ENCODE data around the gene TRIM62.
"Not testable (repeated sequence)": the region's sequence is repeated elsewhere in the genome, so short reads cannot be mapped to it uniquely, and the experiment has no call there.

The TRIM62 gene

DNA sequence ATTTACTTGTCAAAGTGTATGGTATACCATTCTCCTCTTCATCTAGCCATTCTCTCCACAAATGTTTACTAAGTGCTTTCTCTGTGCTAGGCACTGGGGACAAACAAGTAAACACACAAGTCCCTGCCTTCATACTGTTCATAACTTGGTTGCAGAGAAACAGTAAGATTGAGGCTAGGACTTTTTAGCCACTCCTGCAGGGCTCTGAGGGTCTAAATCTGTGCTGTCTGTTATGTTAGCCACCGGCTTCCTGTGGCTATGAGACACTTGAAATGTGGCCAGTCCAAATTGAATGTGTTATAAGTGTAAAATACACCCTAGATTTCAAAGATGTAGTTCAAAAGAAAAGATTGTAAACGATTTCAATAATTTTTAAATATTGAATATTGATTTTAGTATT, 50.7 kb downstream of the TRIM62 start:
- DNase-seq = no peak

DNA sequence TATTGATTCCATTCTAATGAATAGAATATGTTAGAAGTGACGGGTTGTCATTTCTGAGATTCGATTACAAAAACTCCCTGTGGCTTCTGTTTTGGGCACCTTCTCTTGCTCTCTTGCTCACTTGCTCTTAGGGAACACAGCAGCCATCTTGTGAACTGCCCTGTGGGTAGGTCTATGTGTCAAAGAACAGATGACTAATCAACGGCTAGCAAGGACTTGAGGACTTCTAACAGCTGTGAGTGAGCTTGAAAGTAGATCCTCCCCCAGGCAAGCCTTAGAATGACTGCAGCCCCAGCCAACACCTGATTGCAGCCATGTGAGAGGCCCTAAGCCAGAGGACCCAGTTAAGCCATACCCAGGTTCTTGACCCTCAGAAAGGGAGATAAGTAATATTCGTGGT, 51.5 kb downstream of the TRIM62 start:
- no peak for DNase-seq

DNA sequence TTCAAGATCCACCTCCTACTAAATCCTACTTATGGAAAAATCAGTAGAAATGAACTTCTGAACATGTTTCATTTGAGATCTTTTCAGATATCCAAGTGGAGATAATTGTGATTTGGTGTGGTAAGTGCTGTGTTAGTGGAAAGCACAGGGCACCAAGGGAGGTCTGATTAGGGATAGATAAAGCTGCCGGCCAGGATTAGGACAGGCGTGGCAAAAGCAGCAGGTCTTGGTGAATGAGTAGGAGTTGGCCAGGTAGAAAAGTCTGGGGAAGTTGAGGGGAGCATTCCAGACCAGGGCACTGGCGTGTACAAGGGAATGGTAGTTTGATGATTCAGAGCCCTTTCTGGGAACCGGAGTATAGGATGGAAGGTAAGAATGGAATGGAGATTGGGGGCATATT, 53.1 kb downstream of the TRIM62 start:
- no peak for DNase-seq

DNA sequence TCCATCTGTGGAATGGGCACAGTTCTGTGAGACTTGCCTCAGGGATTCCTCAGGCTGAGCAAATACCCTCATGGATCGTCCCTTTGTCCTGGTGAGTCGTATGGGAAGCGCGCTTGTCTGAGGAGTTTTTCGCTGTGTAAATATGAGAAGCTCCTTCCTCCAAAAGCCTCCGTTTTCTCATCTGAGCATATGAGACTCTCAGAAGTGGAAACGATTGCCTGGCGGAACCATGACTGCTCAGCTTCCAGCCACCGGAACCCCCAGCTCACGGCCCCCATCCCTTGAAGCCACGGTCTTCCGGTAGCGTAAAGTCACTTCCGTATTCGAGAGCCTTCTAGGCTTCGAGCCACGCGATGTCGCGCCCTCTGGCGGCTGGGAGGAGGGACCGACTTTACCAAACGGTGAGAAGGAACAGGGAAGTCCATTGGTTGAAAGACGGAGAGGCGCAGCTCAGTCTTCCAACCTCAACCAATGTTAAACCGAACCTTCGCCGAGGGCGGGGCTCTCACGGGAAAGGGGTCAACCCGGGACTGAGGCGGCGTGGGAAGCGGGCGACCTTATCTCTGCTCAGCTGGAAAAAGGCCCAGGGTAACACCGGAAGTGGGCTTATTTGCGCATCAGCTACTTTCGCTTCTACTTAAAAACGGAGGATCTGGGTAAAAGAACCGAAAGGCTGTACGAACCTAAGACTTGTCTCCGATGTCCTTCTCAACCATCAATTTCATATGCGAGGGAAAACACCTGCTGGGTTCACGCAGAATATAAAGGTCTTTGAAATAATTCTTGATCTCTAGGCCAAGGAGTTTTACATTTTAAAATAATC, 54.6 kb downstream of the TRIM62 start:
- peak; percentile 99 for DNase-seq

DNA sequence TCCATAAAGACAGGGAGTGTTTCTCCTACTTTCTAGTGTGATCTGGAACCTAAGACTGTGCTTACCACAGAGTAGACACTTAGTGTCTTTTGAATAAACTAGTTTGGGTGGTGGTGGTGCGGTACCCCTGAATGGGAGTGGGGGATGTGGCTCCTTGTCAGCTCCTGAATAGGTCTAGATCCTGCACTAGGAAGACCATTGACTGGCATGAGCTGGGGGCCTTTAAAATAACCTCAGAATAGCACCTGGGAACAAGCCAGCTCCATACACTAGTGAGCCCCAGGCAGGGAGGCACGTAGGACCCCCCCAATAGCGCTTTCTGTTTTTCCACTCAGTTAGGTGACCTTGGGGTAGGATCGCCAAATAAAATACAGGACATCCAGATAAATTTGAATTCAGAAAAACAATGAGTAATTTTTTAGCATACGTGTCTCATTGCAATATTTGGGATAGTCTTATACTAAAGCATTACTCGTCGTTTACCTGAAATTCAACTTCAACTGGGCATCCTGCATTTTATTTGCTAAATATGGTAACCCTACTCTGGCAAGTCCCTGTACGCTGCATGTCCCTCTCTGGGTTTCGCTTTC, 55.3 kb downstream of the TRIM62 start:
- DNase-seq = no peak

DNA sequence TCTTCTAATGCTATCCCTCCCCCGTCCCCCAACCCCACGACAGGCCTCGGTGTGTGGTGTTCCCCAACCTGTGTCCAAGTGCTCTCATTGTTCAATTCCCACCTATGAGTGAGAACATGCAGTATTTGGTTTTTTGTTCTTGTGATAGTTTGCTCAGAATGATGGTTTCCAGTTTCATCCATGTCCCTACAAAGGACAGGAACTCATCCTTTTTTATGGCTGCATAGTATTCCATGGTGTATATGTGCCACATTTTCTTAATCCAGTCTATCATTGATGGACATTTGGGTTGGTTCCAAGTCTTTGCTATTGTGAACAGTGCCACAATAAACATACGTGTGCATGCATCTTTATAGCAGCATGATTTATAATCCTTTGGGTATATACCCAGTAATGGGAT, 57.2 kb downstream of the TRIM62 start:
- DNase-seq = not testable (repeated sequence)

DNA sequence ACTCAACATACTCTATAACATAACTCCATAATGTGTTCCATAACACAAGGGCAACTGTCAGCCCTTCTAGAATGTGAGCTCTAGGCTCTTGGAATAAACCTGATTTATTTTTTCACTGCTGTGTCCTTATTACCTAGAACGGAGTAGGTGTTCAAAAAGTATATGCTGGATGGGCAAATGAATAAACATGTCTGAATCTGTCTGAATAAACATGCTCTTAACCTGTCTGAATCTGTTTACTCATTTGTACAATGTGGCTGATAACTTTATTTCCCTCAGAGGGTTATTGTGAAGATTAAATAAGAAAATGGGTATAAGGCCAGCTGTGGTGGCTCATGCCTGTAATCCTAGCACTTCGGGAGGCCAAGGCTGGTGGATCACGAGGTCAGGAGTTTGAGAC, 58.6 kb downstream of the TRIM62 start:
- no peak for DNase-seq

DNA sequence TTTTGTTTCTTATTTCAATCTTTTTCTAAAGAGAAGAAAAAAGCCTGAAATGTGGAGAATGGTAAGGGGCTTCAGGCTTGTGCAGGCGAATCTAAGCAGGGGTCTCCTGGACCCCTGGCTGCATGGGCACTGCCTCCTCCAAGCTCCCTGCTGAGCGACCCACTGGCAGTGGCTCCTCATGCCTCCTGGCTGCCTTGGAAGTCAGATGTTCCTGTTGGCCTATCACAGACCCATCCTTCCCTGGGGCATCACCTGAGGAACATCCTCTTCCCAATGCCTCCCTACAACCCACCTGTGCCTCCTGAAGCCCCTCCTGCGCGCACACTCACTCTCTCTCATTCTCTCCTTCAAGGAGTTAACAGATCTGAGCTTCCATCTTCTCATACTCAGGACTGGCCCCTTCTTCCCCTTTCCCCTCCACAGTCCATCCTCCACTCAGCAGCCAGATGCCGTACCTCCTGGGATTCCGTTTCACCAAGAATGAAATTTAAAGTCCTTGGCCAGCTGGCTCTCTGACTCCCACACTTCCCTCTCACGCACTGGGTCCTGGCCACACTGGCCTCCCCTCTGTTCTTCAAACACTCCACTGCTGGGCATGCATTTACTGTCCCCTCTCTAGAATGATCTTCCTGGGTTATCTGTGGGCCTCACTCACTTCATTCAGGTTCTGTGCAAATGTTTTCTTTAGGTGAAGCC, 59.2 kb downstream of the TRIM62 start:
- DNase-seq = no peak

DNA sequence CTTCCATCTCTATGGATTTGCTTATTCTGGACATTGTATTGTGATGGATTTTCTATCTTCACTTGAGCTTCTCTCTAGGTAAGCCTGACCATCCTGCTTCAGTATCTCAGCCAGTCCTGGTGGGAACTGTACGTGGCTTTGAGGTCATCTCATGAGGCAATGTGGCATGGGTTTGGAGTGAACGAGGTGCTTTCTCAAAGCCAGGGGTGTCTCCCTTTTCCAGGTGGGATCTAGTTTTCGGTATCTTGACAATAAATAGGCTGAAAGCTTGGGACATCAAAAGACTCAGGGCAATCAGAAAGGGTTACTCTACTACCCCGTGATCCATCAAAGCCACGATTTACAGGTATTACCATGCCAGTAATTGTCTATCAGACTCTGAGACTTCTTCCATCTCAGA, 60.1 kb downstream of the TRIM62 start:
- DNase-seq = no peak

DNA sequence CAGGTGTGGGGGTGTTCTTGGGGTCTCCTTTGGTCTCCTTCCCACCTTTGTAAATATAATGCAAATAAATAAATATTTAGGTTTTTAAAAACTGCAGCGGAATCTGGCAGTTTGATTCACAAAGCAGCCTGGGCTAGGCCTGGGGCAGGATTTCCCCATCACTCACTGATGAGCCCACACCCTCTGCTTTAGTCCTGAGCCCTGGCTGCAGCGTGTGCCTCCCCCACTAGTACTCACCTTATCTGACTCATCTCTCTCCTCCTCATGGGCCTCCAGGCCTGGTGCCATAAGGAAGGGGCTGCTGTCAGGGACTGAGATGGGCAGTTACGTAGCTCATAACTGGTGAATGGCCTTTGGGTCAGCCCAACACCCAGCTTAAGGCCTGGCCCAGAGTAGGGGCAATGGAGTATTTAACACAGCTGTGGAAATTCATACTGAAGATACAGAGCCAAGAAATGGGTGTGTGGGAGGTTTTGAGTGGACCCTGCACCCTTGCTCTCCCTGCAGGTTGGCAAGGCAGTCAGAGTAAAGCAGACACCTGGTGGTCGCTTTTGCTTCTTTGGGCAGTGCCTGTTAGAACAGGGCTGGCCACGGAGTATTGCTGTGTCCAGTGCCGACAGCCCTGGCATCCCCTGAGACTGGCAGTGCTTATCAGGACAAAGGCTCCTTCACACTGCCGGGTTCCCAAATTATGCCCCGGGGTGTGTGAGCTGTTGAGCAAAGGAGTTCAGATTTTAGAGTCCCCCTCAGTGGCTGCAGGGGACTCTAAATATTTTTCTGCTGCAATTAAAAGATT, 61.2 kb downstream of the TRIM62 start:
- DNase-seq = no peak

DNA sequence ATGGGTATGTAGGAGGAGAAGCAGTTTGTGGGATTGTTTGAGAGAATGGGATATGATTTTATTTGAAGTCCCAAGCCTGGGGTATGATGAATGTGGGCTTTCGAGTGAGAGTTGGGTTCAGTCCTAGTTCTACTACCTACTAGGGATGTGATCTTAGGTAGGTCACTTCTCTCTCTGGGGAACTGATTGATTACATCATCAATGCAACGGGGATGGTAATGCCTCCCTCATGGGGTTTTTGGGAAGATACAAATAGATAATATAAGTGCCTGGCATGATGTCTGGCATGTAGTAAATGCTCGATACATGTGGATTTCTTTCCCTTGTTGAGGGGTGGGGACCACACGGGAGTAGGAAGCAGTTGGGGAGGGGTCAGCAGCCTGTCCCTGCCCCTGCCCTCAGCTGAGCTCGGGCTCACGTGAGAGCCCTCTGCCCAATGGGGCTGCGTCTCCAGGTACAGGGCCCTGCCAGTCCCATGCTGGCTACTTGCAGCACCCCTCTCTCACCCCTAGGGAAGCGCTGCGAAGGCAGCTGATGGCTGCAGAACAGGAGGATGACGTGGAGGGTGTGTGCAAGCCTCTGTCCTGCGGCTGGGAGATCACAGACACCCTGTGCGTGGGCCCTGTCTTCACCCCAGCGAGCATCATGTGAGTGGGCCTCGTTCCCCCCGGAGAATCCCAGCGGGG, 62.2 kb downstream of the TRIM62 start:
- no peak for DNase-seq

DNA sequence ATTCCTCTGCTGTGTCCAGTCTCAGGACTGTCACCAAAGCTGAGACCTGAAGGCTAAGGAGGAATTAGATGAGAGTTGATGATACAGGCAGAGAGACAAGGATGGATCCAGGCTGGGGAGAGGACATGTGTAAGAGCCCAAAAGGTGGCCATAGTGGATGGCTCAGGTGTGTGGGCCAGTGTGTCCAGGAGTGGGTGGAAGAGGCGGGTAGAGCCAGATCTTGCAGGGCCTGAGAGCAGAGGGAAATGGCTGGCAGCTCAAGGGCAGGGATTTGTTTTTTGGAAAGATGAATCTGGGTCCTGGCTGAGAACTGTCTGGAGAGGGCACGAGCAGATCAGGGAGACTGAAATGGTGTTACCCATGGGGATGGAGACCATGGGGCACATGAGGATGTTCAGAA, 62.8 kb downstream of the TRIM62 start:
- no peak for DNase-seq

DNA sequence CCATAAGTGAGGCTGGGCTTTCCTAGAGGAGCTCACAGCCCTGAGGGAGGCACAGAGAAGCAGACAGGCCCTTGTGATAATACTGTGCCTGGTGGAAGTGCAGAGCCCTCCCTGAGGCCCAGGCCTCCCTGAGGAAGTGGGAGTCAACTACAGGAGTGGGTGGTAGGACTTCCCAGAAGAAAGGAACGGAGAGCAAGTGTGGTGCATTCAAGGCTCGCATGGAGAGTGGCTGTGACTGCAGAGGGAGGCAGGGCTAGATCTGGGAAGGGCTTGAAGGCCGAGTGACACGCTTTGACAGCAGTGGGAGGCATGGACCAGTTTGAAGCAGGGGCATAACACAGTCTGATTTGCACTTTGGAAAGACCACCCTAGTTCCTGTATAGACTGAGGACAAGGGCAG, 63.6 kb downstream of the TRIM62 start:
- DNase-seq = no peak

DNA sequence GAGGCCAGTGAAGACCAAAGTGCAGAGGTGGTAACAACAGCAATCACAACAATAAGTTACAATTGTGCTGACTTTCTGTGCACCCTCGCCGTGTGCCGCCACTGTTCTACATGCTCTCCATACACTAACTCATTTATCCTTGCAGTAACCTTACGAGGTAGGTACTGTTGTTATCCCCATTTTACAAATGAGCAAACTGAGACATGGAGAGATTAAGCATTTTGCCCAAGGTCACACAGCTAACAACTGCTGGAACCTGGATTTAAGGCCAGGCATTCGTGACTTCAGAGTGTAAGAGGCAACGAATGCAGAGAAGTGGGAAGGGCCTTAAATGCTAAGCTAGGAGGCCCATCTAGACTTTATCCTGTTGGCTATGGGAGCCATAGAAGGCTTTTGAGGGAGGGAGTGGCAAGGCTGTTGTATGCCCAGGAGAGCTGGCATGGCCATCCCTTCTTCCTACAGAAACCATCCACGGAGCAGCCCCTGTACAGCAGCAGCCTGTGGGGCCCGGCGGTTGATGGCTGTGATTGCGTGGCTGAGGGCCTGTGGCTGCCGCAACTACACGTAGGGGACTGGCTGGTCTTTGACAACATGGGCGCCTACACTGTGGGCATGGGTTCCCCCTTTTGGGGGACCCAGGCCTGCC, 64.3 kb downstream of the TRIM62 start:
- no peak for DNase-seq

DNA sequence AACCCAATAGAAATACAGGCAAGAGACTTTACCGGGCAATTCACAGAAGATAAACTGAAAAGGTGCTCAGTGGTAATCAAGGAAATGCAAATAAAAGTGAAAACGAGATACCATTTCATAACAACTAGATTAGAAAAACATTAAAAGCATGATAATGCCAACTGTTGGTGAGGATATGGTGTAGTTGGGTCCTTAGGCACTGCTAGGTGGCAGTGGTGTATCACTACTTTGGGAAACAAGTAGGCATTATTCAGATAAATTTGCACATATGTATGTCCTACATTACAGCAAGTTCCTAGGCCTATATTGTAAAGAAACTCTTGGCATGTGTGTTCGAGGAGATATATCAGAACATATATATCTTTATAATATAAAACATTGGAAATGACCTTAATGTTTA, 69.9 kb downstream of the TRIM62 start:
- peak; percentile 13 for DNase-seq

DNA sequence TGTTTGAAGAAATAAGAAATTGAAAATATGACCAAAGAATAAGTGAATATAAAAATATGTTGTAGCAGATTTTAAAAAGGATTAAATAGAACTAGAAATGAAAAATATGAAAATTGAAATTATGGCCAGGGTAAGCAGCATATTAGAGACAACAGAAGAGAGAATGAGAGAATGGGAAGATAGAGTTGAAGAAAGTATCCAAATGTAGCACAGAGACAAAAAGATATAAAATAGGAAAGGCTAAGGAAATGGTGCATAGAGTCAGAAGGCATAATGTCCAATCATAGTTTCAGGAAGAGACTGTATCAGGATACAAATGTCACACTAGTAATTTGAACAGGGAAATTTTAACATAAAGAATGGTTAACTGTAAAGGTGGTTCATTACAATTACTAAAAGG, 71.4 kb downstream of the TRIM62 start:
- no peak for DNase-seq

DNA sequence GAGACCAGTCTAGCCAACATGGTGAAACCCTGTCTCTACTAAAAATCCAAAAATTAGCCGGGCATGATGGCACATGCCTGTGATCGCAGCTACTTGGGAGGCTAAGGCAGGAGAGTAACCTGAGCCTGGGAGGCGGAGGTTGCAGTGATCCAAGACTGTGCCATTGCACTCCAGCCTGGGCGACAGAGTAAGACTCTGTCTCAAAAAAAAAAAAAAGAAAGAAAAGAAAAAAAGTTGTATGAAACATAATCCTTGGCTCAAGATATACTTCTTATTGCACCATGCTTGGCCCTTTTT, 81.8 kb downstream of the TRIM62 start:
- not testable (repeated sequence) for DNase-seq

DNA sequence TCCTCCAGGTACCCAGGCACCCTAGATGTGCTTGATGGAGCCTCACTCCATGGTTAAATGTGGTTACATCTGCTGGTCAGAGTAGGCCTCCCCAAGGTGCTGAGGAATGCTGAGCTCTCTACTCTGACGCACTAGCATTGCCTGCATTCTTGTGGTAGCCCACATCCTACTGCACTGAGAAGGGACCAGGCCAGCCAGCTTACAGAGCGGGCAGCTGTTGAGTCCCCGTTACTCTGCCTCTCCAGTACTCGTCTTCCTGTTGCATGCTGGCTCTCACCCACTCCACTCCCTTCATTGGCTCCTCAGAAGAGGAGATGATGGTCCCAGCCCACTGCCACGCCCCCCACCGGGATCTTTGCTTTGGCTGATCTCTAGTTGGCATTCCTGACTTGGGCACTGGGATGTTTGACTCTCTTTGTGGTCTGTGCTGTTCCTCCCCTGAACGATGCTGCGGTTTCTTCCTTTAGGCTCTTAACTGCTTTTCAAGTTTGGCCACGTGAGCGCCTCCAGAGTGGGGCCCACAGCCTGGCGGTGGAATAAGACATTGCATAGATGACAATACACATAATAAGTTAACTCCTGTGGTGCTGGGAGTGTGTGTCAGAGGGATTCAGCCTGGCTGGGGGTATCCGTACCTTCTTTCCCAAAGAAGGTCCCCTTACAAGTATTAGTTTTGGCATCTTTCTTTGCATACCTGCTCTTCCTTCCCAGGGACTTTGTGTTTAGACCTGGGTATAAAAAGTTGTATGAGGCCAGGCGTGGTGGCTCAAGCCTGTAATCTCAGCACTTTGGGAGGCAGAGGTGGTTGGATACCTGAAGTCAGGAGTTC, 82.3 kb downstream of the TRIM62 start:
- DNase-seq = no peak

DNA sequence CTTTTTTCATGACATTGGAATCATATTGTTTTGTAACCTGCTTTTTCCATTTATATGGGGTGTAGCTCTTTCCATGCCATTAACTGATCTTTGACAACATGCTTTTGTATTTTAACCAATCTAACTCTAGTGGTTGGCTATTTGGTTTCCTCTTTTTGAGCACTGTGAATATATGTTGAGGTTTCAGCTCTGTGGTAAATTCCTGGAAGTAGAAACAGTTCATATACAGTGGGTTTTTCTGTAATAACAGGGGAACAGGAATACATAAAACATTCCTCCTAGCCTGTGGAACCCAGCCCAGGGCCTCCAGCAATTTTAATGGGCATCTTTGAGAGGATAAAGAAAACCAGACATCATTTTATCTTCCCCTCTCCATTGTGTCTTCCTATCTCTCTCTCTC, 83.5 kb downstream of the TRIM62 start:
- no peak for DNase-seq

DNA sequence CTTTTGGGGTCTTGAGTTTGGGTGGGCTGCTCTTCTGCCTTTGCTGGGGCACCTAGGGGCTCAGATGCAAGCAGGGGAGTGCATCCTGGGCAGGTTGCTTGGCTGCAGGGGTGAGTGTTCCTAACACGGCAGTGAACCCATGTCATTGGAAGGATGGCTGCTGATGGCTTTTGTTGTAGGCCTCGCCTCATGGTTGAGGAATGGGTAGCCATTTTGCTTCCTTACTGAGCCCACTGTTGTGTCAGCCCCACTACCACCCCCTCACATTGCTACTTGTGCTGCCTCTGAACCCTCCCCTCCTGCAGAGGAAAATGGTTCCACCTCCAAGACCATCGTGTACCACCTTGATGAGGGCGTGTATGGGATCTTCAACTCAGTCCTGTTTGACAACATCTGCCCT, 84.1 kb downstream of the TRIM62 start:
- no peak for DNase-seq

DNA sequence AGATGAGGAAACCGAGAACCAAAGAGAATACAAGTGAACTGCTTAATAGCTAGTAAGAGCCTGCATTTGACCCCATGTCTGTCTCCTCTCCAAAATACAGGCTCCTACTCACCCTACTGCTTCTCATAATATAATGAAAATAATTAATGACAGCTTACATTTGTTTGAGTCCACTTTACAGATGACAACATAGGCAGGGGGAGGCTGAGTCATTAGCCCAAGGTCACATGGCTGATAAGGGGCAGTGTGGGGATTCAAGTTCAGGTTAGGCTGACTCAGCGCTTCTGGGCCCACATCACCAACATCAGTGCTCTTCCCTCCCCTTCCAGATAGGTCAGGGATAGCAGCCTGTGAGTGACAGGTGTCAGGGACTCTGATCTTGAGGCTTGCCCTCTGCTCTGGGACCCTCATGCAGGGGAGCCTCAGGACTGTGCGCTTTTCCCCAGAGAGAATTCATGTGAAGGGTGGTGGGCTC, 84.7 kb downstream of the TRIM62 start:
- DNase-seq = no peak

Measured in NCI-H774 (cell line).